GM19397 (cell line): ENCODE results near the gene TNNT3.
"Not testable (repeated sequence)": the region's sequence is repeated elsewhere in the genome, so short reads cannot be mapped to it uniquely, and the experiment has no call there.

Experiments used
- ATAC-seq: cut with Tn5 transposase; IDR thresholded peaks from one replicate; pipeline ENCODE4 v1.9.1; 2021; ENCODE audit warnings: mild to moderate bottlenecking, moderate library complexity; ENCODE audit not compliant: unreplicated experiment

The TNNT3 gene

DNA sequence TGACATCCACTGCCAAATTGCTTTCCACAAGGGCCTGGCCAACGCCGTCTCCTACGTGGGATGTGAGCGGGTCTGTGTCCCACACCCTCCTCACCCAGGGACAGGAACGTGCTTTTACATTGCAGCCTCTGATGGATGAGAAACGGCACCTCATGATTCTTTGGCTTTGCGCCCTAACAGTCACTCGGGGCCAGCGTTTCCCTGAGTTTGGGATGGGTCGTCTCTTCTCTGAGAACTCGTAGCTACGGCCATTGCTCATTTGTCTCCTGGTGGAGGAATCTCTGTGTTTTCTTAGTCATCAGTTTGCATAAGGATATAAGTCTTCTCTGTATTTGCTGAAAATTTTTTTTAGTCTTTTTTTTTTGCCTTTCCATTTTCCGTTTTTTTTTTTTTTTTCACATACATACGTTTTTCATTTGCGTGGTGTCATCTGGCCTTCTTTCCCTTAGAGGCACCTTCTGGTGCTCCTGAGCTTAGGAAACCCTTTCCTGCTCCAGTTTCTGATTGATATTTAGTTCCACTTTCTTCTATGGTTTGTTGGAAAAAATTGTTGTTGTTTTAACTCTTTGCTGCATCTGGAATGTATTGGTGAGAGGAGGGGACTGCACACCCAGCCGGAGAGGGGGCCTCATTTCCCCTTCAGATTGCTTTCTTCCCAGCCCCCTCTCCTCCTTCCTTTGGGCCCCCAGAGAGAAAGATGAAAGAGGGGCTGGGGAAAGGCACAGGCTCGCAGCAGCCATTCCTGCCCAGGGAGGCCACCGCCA lies 12.0 kb downstream of the TNNT3 start:
- ATAC-seq, result no peak

DNA sequence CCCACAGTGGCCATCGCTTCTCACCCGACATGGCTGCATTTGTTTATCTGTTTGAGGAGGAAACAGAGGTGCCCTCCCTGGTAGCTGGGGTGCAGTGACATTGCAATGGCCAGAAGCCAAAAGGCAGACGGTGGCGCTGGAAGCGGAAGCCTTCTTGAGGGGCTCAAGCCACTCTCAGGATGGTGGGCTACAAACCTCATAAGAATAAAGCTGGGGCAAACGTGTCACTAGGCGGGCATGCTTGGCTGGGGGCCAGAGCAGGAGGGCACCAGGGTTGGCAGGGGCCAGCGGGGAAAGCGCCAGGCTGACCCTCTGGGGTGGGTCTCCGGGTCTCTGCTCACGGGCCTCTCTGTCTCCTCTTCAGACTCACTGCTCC lies 12.6 kb downstream of the TNNT3 start:
- no peak for ATAC-seq

GRCh38 chr11:1932681-1933080 lies 13.2 kb downstream of the TNNT3 start:
- ATAC-seq, result no peak

DNA sequence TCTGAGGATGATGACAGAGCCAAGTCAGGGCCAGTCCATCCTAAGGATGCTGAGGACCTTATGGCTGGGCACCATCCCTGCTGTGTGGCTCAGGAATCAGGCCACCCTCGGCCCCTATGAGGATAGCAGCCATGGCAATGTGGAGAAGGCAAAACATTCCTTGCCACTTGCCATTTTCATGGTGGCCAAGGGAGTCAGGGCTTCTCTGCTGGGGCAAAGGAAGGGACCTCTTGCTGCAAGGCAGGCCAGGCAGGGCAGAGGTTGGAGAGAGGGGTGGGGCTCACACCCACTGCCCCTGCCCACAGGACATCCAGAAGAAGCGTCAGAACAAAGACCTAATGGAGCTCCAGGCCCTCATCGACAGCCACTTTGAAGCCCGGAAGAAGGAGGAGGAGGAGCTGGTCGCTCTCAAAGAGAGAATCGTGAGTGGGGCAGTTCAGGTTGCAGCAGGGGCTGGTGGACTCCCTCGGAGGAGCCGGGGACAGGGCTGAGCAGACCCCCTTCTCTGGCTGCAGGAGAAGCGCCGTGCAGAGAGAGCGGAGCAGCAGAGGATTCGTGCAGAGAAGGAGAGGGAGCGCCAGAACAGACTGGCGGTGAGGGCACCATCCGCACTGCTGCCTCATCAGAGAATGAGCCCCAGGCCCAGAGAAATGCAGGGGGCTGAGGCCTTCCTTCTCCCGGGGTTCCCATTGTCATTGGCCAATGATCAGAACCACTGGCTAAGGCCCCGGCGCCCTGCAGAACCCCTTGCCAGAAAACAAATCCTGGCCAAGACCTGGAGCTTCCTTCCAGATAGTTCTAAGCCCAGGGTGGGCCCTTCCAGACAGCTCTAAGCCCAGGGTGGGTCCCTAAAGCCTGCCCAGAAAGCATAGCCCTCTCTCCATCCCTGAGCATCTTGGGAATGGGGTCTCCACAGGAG lies 14.2 kb downstream of the TNNT3 start:
- no peak for ATAC-seq

DNA sequence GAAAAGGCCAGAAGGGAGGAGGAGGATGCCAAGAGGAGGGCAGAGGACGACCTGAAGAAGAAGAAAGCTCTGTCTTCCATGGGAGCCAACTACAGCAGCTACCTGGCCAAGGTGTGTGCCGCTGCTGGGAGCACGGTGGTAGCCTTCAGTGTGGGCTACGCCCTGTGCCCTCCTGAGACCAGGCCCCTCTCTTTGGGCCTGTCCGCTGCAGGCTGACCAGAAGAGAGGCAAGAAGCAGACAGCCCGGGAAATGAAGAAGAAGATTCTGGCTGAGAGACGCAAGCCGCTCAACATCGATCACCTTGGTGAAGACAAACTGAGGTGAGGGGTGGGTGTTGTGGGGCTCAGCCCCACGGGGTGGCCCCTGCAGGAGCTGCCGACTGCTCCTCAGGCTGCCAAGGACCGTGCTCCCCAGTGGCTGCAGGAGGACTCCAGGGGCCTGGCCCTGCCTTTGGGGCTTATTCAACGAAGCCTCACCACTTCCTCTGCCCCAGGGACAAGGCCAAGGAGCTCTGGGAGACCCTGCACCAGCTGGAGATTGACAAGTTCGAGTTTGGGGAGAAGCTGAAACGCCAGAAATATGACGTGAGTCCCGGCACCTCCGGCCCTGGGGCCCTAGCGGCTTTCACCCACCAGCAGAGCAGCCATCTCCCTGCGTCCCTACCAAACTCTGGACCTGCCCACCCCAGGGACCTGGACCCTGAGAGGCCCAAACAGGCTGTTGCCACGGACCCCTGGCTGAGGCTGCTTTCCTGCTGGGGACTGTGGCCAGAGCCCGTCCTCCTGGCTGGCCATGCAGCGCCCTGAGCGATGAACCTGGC lies 15.0 kb downstream of the TNNT3 start:
- ATAC-seq, result no peak

GRCh38 chr11:1935156-1936071 lies 15.9 kb downstream of the TNNT3 start:
- ATAC-seq, result no peak

DNA sequence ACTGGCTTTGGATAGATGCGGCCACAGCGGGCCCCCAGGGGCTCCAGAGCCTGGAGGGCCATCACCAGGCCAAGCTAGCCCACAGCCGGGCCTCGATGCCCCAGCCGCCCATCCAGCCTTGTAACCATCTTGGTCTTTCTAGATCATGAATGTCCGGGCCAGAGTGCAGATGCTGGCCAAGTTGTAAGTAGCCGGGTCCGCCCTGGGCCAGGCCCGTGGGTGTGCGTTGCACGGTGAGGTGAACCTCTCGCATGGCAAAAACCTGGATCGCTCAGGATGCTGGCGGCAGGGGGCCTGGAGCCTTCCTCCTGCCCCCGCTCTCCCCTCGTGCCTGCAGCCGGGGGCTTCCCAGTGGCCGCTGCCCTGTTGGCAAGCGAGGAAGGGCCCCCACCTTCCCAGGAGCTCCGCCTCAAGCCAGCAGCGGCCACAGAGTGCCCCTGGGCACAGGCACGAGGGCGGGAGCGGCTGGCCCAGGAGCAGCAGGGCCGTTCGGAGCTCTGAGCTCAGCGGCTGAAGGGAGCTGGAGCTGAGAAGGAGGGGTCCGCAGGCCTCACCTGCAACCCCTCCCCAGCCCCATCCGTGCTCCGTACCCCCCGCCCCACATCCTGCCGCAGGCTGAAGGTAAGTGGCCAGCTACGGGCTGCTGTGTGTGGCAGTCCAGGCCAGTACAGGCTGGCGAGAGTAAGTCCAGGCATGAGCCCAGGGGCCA lies 16.7 kb downstream of the TNNT3 start:
- ATAC-seq, result no peak

GRCh38 chr11:1936781-1937615 lies 17.5 kb downstream of the TNNT3 start:
- ATAC-seq, result no peak

DNA sequence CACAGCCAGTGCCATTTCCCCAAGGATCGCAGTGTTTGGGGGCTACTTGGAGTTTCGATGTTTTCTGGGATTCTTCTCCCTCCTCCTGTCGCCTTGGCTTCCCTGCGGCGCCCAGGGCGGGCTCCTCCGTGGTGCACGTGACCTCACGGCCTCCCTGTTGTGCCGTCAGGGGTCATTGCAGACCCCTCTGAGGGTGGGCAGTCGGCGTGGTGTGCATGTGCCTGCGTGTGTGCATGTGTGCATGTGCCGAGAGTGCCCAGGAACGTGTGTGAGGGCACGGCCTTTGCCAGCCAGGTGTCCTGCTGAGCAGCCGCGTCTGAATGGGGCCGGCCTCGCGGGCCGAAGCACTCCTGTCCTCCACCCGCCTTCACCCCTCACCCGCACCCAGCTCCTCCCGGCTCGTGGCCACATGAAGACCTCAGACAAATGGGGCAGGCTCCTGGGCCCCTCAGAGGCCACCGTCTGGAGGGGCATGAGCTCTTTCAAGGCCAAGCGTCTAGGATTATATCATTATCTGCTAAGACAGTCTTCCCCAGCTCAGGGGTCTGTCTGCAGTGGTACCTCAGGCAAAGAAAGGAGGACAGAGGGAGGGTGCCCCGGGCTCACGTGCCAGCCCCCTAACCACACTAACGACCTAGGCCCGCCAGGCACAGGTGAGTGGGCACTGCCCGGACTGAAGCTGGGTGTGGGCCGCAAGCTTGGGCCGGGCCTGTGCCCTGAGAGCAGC lies 18.3 kb downstream of the TNNT3 start:
- ATAC-seq, result no peak

DNA sequence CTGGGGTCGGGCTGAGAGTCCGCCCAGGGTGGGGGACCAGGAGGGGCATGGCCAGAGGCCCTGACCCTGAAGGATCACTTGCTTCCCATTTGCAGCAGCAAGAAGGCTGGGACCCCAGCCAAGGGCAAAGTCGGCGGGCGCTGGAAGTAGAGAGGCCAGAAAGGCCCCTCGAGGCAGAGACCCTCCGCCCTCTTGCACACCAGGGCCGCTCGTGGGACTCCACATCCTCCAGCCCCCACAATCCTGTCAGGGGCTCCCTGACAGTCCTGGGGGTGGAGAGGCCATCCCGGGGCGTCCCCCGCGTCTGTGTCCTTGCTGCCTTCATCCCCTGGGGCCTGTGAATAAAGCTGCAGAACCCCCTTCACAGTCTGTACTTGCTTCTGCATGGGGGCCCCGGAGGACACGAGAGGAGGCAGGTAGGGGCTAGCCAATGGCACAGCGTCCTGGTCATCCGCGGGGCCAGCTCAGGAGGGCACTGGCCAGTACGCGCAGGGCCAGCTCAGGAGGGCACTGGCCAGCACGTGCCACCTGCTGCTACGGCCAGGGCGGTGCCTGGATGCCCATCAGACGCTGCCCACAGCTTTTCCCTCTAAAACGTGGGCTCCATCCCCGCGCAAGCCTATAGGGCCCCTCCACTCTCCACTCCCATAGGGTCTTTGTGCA lies 19.0 kb downstream of the TNNT3 start:
- ATAC-seq, result no peak

- ATAC-seq, result no peak
Observed at GRCh38 chr11:1939006-1939625, 19.6 kb downstream of the TNNT3 start.

DNA sequence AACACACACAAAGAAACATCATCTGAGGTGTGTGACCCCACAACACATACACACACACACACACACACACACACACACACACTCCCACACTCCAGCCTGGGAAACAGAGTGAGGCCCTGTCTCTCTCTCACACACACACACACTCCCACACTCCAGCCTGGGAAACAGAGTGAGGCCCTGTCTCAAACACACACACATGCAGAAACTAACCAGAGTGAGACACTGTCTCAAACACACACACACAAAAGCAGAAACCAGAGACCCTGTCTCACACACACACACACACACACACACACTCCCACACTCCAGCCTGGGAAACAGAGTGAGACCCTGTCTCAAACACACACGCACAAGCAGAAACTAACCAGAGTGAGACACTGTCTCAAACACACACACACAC lies 20.3 kb downstream of the TNNT3 start:
- not testable (repeated sequence) for ATAC-seq

DNA sequence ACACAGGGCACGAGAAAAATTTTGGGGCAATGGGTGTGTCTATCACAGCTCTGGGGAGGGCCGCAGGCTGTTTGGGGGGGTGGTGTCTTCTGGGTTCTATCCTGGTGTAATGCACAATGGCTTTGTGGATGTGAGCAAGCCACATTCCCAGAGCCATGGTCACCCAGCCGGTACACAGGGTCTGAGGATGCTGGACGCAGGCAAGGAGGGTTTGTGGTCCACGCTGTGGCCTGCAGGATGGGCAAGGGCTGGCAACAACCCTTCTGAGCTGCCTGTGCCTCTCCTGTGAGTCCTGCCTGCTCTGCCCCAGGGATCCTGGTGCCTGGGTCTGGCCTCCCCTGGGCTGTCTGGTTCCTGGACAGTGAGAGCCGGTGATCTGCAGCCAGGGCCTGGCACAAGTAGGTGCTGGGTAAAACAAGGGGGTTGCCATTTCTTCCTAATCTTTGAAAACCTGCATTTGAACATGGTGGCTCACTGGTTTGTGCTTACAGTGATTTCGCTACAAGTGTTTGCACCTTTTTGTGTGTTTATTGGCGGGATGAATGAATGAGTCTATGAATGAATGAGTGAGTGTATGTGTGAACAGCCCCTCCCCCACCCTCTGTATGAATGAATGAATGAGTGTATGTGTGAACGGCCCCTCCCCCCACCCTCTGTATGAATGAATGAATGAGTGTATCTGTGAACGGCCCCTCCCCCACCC lies 23.2 kb downstream of the TNNT3 start:
- ATAC-seq, result no peak

DNA sequence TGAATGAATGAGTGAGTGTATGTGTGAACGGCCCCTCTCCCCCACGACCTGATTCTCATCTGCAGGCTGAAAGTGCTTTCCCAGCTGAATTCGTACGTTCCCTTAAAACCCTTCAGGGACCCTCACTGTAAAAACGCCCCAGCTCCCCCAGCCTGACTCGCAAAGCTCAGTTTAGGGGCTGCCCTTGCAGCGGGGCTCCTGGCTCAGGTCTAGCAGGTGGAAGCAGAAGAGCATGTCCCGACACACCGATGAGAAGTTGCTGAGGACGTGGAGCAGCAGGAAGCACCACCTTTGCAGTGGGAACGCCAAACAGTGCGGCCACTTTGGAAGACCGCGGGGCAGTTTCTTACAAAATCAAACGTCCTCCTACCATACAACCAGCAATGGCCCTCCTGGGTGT lies 24.1 kb downstream of the TNNT3 start:
- ATAC-seq, result no peak

DNA sequence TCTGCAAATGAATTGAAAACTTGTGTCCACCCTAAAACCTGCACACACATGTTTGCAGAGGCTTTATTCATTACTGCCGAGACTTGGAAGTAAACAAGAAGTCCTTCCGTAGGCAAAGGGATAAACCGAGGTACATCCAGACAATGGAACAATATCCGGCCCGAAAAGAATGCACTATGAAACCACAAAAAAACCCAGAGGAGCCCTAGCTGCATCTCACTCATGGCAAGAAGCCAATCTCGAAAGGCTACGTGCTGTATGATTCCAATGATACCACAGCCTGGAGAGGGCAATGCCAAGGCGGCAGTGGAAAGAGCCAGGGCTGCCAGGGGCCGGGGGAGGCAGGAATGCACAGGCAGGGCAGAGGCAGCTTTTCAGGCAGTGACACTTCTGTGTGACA lies 24.5 kb downstream of the TNNT3 start:
- ATAC-seq, result no peak

DNA sequence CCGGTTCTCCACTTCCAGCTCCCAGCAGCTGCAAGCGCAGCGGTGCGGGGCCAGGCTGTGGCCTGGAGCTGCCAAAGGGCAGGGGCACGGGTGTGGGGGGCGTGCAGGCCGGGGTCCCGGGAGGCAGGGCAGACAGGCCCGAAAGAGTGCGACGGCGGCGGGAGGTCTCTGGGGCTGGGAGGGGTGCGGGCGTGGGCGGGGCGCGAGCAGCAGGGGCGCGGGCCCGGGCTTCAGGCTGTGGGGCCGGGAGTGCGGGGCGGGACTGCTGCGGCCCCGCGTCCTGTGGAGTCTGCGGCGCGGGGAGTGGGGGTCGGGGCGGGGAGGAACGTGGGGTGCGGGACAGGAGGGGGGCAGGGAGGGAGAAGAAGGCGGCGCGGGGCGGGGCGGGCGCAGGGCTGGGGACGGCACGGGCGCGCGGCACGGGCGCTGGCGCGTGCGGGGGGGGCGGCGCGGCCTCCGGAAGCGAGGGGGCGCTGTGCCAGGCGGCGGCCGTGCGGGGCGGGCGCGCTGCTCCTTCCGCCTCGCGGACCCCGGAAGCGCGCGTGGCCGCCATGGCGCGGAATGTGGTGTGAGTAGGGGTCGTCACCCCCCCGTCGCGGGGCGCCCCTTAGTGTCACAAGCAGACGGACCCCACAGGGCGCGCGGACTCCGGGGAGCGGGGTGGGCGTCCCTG lies 27.4 kb downstream of the TNNT3 start, which contains the start of gene MRPL23:
MRPL23 (plus strand) TSS at position 521 of the 673 bp plus-strand sequence; CDS start at position 552, 31 bp downstream.
- no peak for ATAC-seq
